Measurements from ENCODE around the gene RHOV.

Gene RHOV

GRCh38 chr15:40899536-40900207 is 25.6 kb upstream of the RHOV start (continued):
- TF ChIP-seq OSR1 (CRISPR knock-in tag; IDR thresholded peaks at IDR 0.05) (no peak), ZFP3 (CRISPR knock-in tag; IDR thresholded peaks at IDR 0.05) (no peak), SNAI2 (CRISPR knock-in tag; IDR thresholded peaks at IDR 0.05) (no peak), GLIS3 (CRISPR knock-in tag; IDR thresholded peaks at IDR 0.05) (no peak), RARB (CRISPR knock-in tag; IDR thresholded peaks at IDR 0.05) (no peak)

- TF ChIP-seq ISL1 (CRISPR knock-in tag; IDR thresholded peaks at IDR 0.05) (no peak), PATZ1 (CRISPR knock-in tag; IDR thresholded peaks at IDR 0.05; ENCODE audit: borderline replicate concordance) (no peak), ESRRG (CRISPR knock-in tag; IDR thresholded peaks at IDR 0.05) (no peak), ZNF70 (CRISPR knock-in tag; IDR thresholded peaks at IDR 0.05) (no peak), CREB5 (CRISPR knock-in tag; IDR thresholded peaks at IDR 0.05; ENCODE audit: low read depth) (no peak), TSHZ2 (CRISPR knock-in tag; IDR thresholded peaks at IDR 0.05) (no peak), ZFP3 (CRISPR knock-in tag; IDR thresholded peaks at IDR 0.05) (no peak), CSDC2 (CRISPR knock-in tag; IDR thresholded peaks at IDR 0.05) (no peak), ZNF8 (CRISPR knock-in tag; IDR thresholded peaks at IDR 0.05) (no peak), TOX (CRISPR knock-in tag; IDR thresholded peaks at IDR 0.05; ENCODE audit: borderline replicate concordance) (no peak), TCF4 (CRISPR knock-in tag; IDR thresholded peaks at IDR 0.05; ENCODE audit: borderline replicate concordance) (no peak), BACH2 (CRISPR knock-in tag; IDR thresholded peaks at IDR 0.05; ENCODE audit: borderline replicate concordance) (no peak), SNAI2 (CRISPR knock-in tag; IDR thresholded peaks at IDR 0.05) (no peak), ZC3H10 (CRISPR knock-in tag; IDR thresholded peaks at IDR 0.05) (no peak), CSRNP3 (CRISPR knock-in tag; IDR thresholded peaks at IDR 0.05) (no peak)
- ATAC-seq = peak; percentile 82
These were observed 20.8 kb upstream of the RHOV start for GRCh38 chr15:40894681-40895448.

- ATAC-seq = peak; percentile 93
- TF ChIP-seq TCF4 (CRISPR knock-in tag; IDR thresholded peaks at IDR 0.05; ENCODE audit: borderline replicate concordance) = no peak
- no peak for TF ChIP-seq CSDC2 (CRISPR knock-in tag; IDR thresholded peaks at IDR 0.05)
- TF ChIP-seq ZFP3 (CRISPR knock-in tag; IDR thresholded peaks at IDR 0.05) = no peak
- TF ChIP-seq ZNF8 (CRISPR knock-in tag; IDR thresholded peaks at IDR 0.05) = no peak
- TF ChIP-seq SNAI2 (CRISPR knock-in tag; IDR thresholded peaks at IDR 0.05) = no peak
- no peak for TF ChIP-seq PATZ1 (CRISPR knock-in tag; IDR thresholded peaks at IDR 0.05; ENCODE audit: borderline replicate concordance)
- TF ChIP-seq ARNTL (CRISPR knock-in tag; IDR thresholded peaks at IDR 0.05; ENCODE audit: borderline replicate concordance, low read depth) = no peak
- no peak for TF ChIP-seq ZNF70 (CRISPR knock-in tag; IDR thresholded peaks at IDR 0.05)
- no peak for TF ChIP-seq GLIS3 (CRISPR knock-in tag; IDR thresholded peaks at IDR 0.05)
- no peak for TF ChIP-seq PPARA (CRISPR knock-in tag; IDR thresholded peaks at IDR 0.05; ENCODE audit: borderline replicate concordance)
- TF ChIP-seq OSR1 (CRISPR knock-in tag; IDR thresholded peaks at IDR 0.05) = no peak
- no peak for TF ChIP-seq ZC3H10 (CRISPR knock-in tag; IDR thresholded peaks at IDR 0.05)
- TF ChIP-seq CREB5 (CRISPR knock-in tag; IDR thresholded peaks at IDR 0.05; ENCODE audit: low read depth) = no peak
- no peak for TF ChIP-seq TOX (CRISPR knock-in tag; IDR thresholded peaks at IDR 0.05; ENCODE audit: borderline replicate concordance)
These were observed 20.0 kb upstream of the RHOV start, which contains the start of gene VPS18 for GRCh38 chr15:40893733-40894680. TSS of gene VPS18 (plus strand) at chr15:40894450. CDS start at chr15:40894769, 319 bp downstream.
